K562 (cell line): ENCODE data around the gene AKT3. TPM values are rescaled to one million over a fixed set of nuclear protein-coding genes. Genes with fewer than 3 reads are reported as not detected.

Source experiments
- ATAC-seq: fragments of 200-7000 bp; cut with Tn5 transposase; 3 replicates; pipeline ENCODE4 v1.9.1; 2020; ENCODE audit warnings: moderate library complexity
- BruUV-seq: library from RNA; stranded (reverse); fragments of 400-500 nt; replicated peaks from 2 replicates; lab custom pipeline; 2021; lab: Mats Ljungman, UMichigan
- CTCF ChIA-PET: fragments of 300-600 bp; formaldehyde crosslinking; extraction: SDS; loops from one replicate; lab custom pipeline; 2021; ENCODE audit warnings: low intra/inter-chr PET ratio; lab: Yijun Ruan, JAX
- POLR2A ChIA-PET: fragments of 300-600, 350-650 bp; sonication (Branson Sonifier 250); formaldehyde crosslinking; extraction: SDS; loops from one replicate; lab custom pipeline; 2021; ENCODE audit warnings: antibody characterized with exemption, inconsistent platforms; lab: Yijun Ruan, JAX
- DNase-seq, 4 experiments: peaks; one replicate each; pipeline versions ENCODE4 v3.0.0 to v3.0.0-alpha.2; 2011 to 2018; ENCODE audit warnings: low spot score in 3 of 4, mixed read lengths in 3 of 4; ENCODE audit errors: extremely low read depth in 1 of 4
- FAIRE-seq: peaks from 2 replicates; lab custom pipeline; 2011; peaks lifted over from hg19 to GRCh38; lab: Jason Lieb, UNC
- H2AFZ ChIP-seq: 2 replicates; pipeline ENCODE4 v1.6.0; 2011; ENCODE audit warnings: low read depth, low read length, control low read depth, inconsistent platforms
- H3K27ac ChIP-seq: fragments of 200-600 bp; 3 replicates; pipeline ENCODE4 v1.8.0; 2011; ENCODE audit warnings: low read depth, mild to moderate bottlenecking, control low read depth, inconsistent platforms, low read length, moderate library complexity, mixed read lengths; ENCODE audit errors: extremely low read depth
- H3K27me3 ChIP-seq, 2 experiments: fragments of 300-600 bp in 1 of 2; 2 replicates in 1 of 2; 3 replicates in 1 of 2; pipeline versions ENCODE4 v1.6.0 to v1.8.0; 2011; ENCODE audit warnings: inconsistent platforms in 2 of 2, low read length in 2 of 2, mild to moderate bottlenecking in 1 of 2, mixed read lengths in 1 of 2, moderate library complexity in 1 of 2; ENCODE audit not compliant: control insufficient read depth in 2 of 2, insufficient read depth in 2 of 2
- H3K36me3 ChIP-seq: fragments of 300-600 bp; 3 replicates; pipeline ENCODE4 v1.8.0; 2011; ENCODE audit warnings: mild to moderate bottlenecking, low read length, inconsistent platforms; ENCODE audit not compliant: control insufficient read depth, insufficient read depth
- H3K4me1 ChIP-seq, 2 experiments: fragments of 200-600 bp in 1 of 2; replicated peaks in 1 of 2; 2 replicates in 1 of 2; 3 replicates in 1 of 2; pipeline versions ENCODE4 v1.5.1 to v1.8.0; 2011; ENCODE audit warnings: inconsistent platforms in 2 of 2, low read length in 2 of 2, mild to moderate bottlenecking in 1 of 2, mixed read lengths in 1 of 2, moderate library complexity in 1 of 2; ENCODE audit not compliant: control insufficient read depth in 2 of 2, insufficient read depth in 2 of 2
- H3K4me2 ChIP-seq: 2 replicates; pipeline ENCODE4 v1.6.1; 2011; ENCODE audit warnings: low read length, control low read depth, inconsistent platforms, mixed read lengths; ENCODE audit not compliant: insufficient read depth
- H3K4me3 ChIP-seq: fragments of 200-600 bp; sonication (generic), shearing (Covaris generic); 2 replicates; pipeline ENCODE4 v1.5.1; 2016; ENCODE audit warnings: control low read depth, inconsistent platforms
- H3K79me2 ChIP-seq: fragments of 200-600 bp; 3 replicates; pipeline ENCODE4 v1.8.0; 2011; ENCODE audit warnings: low read length, inconsistent platforms; ENCODE audit not compliant: control insufficient read depth, insufficient read depth
- H3K9ac ChIP-seq, 2 experiments: 2 replicates each; pipeline versions ENCODE4 v1.6.0 to v1.6.1; 2011; ENCODE audit warnings: low read depth in 2 of 2, low read length in 2 of 2, control low read depth in 1 of 2, inconsistent platforms in 1 of 2, mild to moderate bottlenecking in 1 of 2, mixed read lengths in 1 of 2; ENCODE audit not compliant: insufficient read depth in 1 of 2
- H3K9me1 ChIP-seq: one replicate; pipeline ENCODE4 v1.6.0; 2011; ENCODE audit warnings: inconsistent platforms, mild to moderate bottlenecking, low read length, moderate library complexity; ENCODE audit not compliant: control insufficient read depth, insufficient read depth
- H3K9me3 ChIP-seq: replicated peaks from 2 replicates; pipeline ENCODE4 v1.5.1; 2011; ENCODE audit warnings: low read depth, low read length, inconsistent platforms; ENCODE audit not compliant: control insufficient read depth, insufficient read depth
- H4K20me1 ChIP-seq: replicated peaks from 2 replicates; pipeline ENCODE4 v1.6.1; 2011; ENCODE audit warnings: low read length, inconsistent platforms, mixed read lengths; ENCODE audit not compliant: control insufficient read depth, insufficient read depth
- ETV6 ChIP-seq, 3 experiments: fragments of 150-350 bp in 1 of 3; sonication (generic) in 1 of 3; formaldehyde crosslinking in 1 of 3; IDR thresholded peaks; 2 replicates each; pipeline versions ENCODE4 v1.6.1 to v1.8.0; 2014 to 2022; ENCODE audit warnings: borderline replicate concordance in 2 of 3, low read depth in 2 of 3, antibody characterized with exemption in 1 of 3, low read length in 1 of 3, mild to moderate bottlenecking in 1 of 3, missing genetic modification reagents in 1 of 3
- FUS ChIP-seq: fragments of 200-400 bp; formaldehyde crosslinking; optimal IDR thresholded peaks from 2 replicates; pipeline ENCODE3; 2017; ENCODE audit warnings: low read depth, low read length
- TAF7 ChIP-seq: fragments of 450-650 bp; IDR thresholded peaks from 2 replicates; pipeline ENCODE4 v1.6.1; 2016; ENCODE audit warnings: missing genetic modification characterization, missing compliant biosample characterization
- TARDBP ChIP-seq: fragments of 450-650 bp; IDR thresholded peaks from 2 replicates; pipeline ENCODE4 v1.6.1; 2016
- ZNF197 ChIP-seq: fragments of 200-800 bp; sonication (Bioruptor generic); IDR thresholded peaks from 2 replicates; pipeline ENCODE4 v1.6.1; 2016; ENCODE audit warnings: low read depth, missing genetic modification characterization, missing compliant biosample characterization
- ZNF444 ChIP-seq: fragments of 250-450 bp; sonication (Bioruptor Pico); IDR thresholded peaks from 2 replicates; pipeline ENCODE4 v1.4.0; 2020; ENCODE audit warnings: mild to moderate bottlenecking, moderate library complexity
- ZNF561 ChIP-seq: fragments of 450-650 bp; formaldehyde crosslinking; conservative IDR thresholded peaks from 2 replicates; pipeline ENCODE4 v1.4.0; 2020; ENCODE audit warnings: mild to moderate bottlenecking, moderate library complexity
- WGBS: fragments of 100-300 bp; shearing (Covaris generic); methylation state at CpG from one replicate; pipeline ENCODE4 v1.1.6; 2016; ENCODE audit warnings: low coverage, mixed read lengths; ENCODE audit not compliant: insufficient coverage; ENCODE audit errors: missing lambda C conversion rate; 5-methylcytosine and 5-hydroxymethylcytosine counted together
- in situ Hi-C: fragments of 300-500 bp; cut with MboI; formaldehyde crosslinking; loops from 4 replicates; pipeline ENCODE4 v1.15.0; 2018; ENCODE audit warnings: inconsistent platforms, mixed read lengths
- intact Hi-C: fragments of 100-400 bp; cut with micrococcal nuclease; formaldehyde crosslinking; loops from 2 replicates; pipeline ENCODE4 v1.14.2; 2022
- polyA plus RNA-seq, 8 experiments: library from polyadenylated mRNA; depleted of rRNA in 4 of 8; stranded (reverse) in 5 of 8; unstranded in 3 of 8; fragments of >200 nt; fragmentation: Nextera tagmentation in 2 of 8; fragmentation: Illumina TruSeq in 1 of 8; extraction: Ambion mirVana in 2 of 8; extraction: Trizol in 1 of 8; gene quantifications; 2 replicates each; pipeline versions ENCODE4 v1.2.1 to v1.2.3, GENCODE V29; 2011 to 2014; ENCODE audit warnings: inconsistent platforms in 1 of 8, missing spikeins in 1 of 8
- total RNA-seq, 7 experiments: library from RNA; depleted of rRNA in 6 of 7; stranded (reverse); fragments of >200 nt in 6 of 7; fragmentation: Illumina TruSeq in 2 of 7; extraction: Trizol in 2 of 7; gene quantifications; 2 replicates each; pipeline versions ENCODE4 v1.2.1 to v1.2.3, GENCODE V29; 2011 to 2021; ENCODE audit warnings: low replicate concordance in 1 of 7
- TF ChIP-seq, protein P1 (sequence below): sonication (generic); formaldehyde crosslinking; IDR thresholded peaks from 2 replicates; pipeline ENCODE4 v1.8.1; 2022; ENCODE audit warnings: missing genetic modification reagents
- TF ChIP-seq, protein P2 (sequence below): fragments of 250-450 bp; sonication (Bioruptor Pico); IDR thresholded peaks from 2 replicates; pipeline ENCODE4 v1.6.1; 2021; ENCODE audit warnings: mild to moderate bottlenecking
- TF ChIP-seq, protein P3 (sequence below): IDR thresholded peaks from 3 replicates; pipeline ENCODE4 v1.6.1; 2011; ENCODE audit warnings: borderline replicate concordance, mild to moderate bottlenecking; ENCODE audit not compliant: insufficient read length, insufficient read depth
- TF ChIP-seq, protein P4 (sequence below): fragments of 250-450 bp; sonication (Bioruptor Pico); IDR thresholded peaks from 2 replicates; pipeline ENCODE4 v1.8.0; 2022; ENCODE audit warnings: moderate library complexity, mild to moderate bottlenecking, inconsistent platforms
- TF ChIP-seq, protein P5 (sequence below): fragments of 450-650 bp; IDR thresholded peaks from 2 replicates; pipeline ENCODE4 v1.6.1; 2018; ENCODE audit warnings: mild to moderate bottlenecking, low read depth; ENCODE audit not compliant: partially characterized antibody
- TF ChIP-seq, protein P6 (sequence below): sonication (generic); formaldehyde crosslinking; IDR thresholded peaks from 2 replicates; pipeline ENCODE4 v1.8.0; 2023; ENCODE audit warnings: mild to moderate bottlenecking, missing genetic modification reagents

AKT3 gene
- total and polyA plus RNA-seq, 9 of the 15 experiments (the other 6 are each of a cell fraction or from before 2014, with no cell fraction given) = 0.04 to 0.54 (median 0.18) TPM; not detected in 1

DNA sequence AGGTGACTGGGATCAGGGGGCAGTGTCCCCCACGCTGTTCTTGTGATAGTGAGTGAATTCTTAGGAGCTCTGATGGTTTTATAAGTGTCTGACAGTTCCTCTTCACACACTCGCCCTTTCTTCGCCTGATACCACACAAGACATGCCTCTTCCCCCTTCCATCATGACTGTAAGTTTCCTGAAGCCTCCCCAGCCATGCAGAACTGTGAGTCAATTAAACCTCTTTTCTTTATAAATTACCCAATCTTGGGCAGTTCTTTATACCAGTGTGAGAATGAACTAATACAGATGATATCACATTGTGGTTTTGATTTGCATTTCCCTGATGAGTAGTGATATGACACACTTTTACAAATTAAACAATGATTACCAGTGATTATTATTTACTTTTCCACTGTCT is 229.9 kb downstream of the AKT3 start (continued):
- TF ChIP-seq, protein P1, sequence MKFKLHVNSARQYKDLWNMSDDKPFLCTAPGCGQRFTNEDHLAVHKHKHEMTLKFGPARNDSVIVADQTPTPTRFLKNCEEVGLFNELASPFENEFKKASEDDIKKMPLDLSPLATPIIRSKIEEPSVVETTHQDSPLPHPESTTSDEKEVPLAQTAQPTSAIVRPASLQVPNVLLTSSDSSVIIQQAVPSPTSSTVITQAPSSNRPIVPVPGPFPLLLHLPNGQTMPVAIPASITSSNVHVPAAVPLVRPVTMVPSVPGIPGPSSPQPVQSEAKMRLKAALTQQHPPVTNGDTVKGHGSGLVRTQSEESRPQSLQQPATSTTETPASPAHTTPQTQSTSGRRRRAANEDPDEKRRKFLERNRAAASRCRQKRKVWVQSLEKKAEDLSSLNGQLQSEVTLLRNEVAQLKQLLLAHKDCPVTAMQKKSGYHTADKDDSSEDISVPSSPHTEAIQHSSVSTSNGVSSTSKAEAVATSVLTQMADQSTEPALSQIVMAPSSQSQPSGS = no peak
- TF ChIP-seq TAF7 (tag) = no peak

DNA sequence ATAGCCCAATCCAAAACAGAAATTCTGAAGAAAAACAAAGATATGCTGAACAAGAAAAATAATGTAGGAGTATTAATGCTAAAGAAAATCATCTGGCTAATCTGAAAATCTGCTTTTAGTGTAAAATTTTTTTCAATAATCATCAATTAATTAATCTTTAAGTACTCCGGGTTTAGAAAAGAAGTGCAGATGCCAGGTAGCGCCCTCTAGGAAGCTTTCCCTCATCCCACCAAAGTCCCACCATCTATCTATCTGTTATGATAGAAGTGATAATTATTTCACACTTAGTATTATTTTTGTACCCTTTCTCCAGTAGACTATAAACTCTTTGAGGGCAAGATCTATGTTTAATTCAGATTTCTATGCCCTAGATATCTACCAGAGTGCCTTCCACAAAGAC is 240.3 kb downstream of the AKT3 start:
- in situ Hi-C loops = no loop called here
- Histone ChIP-seq H3K36me3 (no peaks in the 10 kb centered on the region), H3K4me3 (no peak overlapping the region), H3K9me3 (no peaks in the 10 kb centered on the region), H3K9ac (no peak overlapping the region), H3K4me2 (no peak overlapping the region), H3K4me1 (no peaks in the 10 kb centered on the region), H3K79me2 (no peaks in the 10 kb centered on the region), H2AFZ (no peak overlapping the region), H4K20me1 (no peaks in the 10 kb centered on the region), H3K27me3 (no peaks in the 10 kb centered on the region), H3K9me1 (no peaks in the 10 kb centered on the region), H3K27ac (no peak overlapping the region)
- ATAC-seq (no peak), FAIRE-seq (no peak), DNase-seq (no peak)
- intact Hi-C loops = no loop called here
- ChIA-PET CTCF (no interaction called here), POLR2A (no interaction called here)
- no TSS peak for BruUV-seq
- 0% methylated on average over 2 of the region's 2 CpGs for WGBS
- TF ChIP-seq ZNF197 (CRISPR knock-in tag) (no peak), FUS (no peak), ZNF444 (CRISPR knock-in tag) (no peak), TARDBP (no peak), ZNF561 (CRISPR knock-in tag) (no peak), ETV6 (IDR thresholded peaks at IDR 0.05; ENCODE audit: borderline replicate concordance in 1 of 2, low read depth in 2 of 2, low read length in 1 of 2) (no peak), ETV6 (CRISPR knock-in tag; IDR thresholded peaks at IDR 0.05; ENCODE audit: borderline replicate concordance) (no peak)
- TF ChIP-seq, protein P2, sequence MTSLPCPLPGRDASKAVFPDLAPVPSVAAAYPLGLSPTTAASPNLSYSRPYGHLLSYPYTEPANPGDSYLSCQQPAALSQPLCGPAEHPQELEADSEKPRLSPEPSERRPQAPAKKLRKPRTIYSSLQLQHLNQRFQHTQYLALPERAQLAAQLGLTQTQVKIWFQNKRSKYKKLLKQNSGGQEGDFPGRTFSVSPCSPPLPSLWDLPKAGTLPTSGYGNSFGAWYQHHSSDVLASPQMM (CRISPR knock-in tag) = no peak
- TF ChIP-seq, protein P3, sequence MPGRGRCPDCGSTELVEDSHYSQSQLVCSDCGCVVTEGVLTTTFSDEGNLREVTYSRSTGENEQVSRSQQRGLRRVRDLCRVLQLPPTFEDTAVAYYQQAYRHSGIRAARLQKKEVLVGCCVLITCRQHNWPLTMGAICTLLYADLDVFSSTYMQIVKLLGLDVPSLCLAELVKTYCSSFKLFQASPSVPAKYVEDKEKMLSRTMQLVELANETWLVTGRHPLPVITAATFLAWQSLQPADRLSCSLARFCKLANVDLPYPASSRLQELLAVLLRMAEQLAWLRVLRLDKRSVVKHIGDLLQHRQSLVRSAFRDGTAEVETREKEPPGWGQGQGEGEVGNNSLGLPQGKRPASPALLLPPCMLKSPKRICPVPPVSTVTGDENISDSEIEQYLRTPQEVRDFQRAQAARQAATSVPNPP = no peak
- TF ChIP-seq, protein P4, sequence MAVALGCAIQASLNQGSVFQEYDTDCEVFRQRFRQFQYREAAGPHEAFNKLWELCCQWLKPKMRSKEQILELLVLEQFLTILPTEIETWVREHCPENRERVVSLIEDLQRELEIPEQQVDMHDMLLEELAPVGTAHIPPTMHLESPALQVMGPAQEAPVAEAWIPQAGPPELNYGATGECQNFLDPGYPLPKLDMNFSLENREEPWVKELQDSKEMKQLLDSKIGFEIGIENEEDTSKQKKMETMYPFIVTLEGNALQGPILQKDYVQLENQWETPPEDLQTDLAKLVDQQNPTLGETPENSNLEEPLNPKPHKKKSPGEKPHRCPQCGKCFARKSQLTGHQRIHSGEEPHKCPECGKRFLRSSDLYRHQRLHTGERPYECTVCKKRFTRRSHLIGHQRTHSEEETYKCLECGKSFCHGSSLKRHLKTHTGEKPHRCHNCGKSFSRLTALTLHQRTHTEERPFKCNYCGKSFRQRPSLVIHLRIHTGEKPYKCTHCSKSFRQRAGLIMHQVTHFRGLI = no peak
- TF ChIP-seq, protein P5, sequence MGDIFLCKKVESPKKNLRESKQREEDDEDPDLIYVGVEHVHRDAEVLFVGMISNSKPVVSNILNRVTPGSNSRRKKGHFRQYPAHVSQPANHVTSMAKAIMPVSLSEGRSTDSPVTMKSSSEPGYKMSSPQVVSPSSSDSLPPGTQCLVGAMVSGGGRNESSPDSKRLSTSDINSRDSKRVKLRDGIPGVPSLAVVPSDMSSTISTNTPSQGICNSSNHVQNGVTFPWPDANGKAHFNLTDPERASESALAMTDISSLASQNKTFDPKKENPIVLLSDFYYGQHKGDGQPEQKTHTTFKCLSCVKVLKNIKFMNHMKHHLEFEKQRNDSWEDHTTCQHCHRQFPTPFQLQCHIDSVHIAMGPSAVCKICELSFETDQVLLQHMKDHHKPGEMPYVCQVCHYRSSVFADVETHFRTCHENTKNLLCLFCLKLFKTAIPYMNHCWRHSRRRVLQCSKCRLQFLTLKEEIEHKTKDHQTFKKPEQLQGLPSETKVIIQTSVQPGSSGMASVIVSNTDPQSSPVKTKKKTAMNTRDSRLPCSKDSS = no peak
- TF ChIP-seq, protein P6, sequence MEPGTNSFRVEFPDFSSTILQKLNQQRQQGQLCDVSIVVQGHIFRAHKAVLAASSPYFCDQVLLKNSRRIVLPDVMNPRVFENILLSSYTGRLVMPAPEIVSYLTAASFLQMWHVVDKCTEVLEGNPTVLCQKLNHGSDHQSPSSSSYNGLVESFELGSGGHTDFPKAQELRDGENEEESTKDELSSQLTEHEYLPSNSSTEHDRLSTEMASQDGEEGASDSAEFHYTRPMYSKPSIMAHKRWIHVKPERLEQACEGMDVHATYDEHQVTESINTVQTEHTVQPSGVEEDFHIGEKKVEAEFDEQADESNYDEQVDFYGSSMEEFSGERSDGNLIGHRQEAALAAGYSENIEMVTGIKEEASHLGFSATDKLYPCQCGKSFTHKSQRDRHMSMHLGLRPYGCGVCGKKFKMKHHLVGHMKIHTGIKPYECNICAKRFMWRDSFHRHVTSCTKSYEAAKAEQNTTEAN (CRISPR knock-in tag) = no peak
